Measurements from ENCODE around the gene HCFC1R1. TPM values are rescaled to one million over a fixed set of nuclear protein-coding genes. Genes with fewer than 3 reads are reported as not detected.

Gene HCFC1R1
- total RNA-seq, 1 experiment from 2014 or later, result 46.6 TPM

DNA sequence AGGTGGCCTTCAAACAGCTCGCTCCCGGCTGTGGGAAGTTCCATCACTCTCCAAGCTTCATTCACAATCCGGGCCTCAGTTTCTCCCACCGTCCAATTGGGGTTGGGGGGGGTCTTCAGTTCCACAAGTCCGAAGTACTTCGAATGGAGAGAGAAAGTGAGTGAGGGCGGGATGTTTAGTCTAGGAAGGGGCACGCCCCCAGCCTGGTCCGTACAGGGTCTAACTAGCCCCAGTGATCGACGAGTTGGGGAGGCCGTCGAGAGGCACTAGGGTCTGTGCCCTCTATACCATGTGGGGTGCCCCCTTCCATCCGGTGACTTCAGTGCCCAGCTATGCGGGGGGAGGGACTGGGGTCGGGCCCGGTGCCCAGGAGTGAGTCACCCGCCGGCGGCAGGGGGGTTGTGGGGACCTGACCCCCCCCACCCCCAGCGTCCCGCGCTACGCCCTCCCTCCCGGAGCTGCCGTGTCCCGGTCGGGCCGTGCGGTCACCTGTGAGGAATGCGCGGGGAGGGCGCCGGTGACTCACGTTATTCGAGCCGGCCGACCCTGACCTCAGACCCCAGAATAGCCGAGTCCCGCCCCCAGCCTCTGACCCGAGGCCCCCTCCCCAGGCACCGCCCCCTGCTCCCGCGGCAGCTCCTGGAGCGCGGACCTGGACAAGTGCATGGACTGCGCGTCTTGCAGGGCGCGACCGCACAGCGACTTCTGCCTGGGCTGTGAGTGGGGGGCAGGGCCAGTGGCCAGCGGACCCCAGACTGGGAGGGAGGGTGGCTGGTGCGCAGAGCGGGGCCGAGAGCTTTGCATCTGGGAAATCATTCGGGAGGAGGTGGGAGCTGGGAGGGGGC lies 2.9 kb downstream of the HCFC1R1 start:
- intact Hi-C loops (cut with micrococcal nuclease; ENCODE audit: unreplicated experiment), result no loop called here

DNA sequence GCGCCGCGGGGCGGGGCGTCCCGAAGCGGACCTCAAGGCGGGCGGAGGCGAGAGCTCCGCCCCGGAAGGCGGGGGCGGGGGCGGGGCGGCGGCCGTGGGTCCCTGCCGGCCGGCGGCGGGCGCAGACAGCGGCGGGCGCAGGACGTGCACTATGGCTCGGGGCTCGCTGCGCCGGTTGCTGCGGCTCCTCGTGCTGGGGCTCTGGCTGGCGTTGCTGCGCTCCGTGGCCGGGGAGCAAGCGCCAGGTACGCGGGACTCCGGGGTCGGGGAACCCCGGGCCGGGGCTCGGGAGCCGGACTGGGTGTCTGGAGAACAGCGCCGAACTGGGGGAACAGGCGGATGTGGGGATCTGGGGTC lies 3.5 kb downstream of the HCFC1R1 start, which contains the start of gene TNFRSF12A:
Gene TNFRSF12A (plus strand): TSS at position 122 of the 357 bp plus-strand sequence. CDS start 30 bp downstream, at position 152.
- CTCF ChIA-PET, result interaction anchor here (0.9 to 1.1 kb wide), 4 partner anchors 9 to 109 kb away, joined by 3 to 6 read pairs (median 4); no protein-coding TSS in a partner anchor
- intact Hi-C loops (cut with micrococcal nuclease; ENCODE audit: unreplicated experiment), result no loop called here
- Histone ChIP-seq H3K4me3 (ENCODE audit: low read depth, low read length, poor library complexity, severe bottlenecking) (peak within 1 kb of the TSS; percentile 63), H3K27ac (ENCODE audit: low read depth, low read length, poor library complexity, severe bottlenecking) (peak within 1 kb of the TSS; percentile 97), H3K36me3 (ENCODE audit: insufficient read depth, low read length, poor library complexity, severe bottlenecking) (no peaks in the 10 kb centered on the region), H3K4me1 (ENCODE audit: insufficient read depth, low read length, poor library complexity, severe bottlenecking) (peaks cover 29% of the 10 kb centered on the region), H3K9me3 (ENCODE audit: low read depth, low read length, poor library complexity, severe bottlenecking) (no peaks in the 10 kb centered on the region), H3K27me3 (replicated peaks; ENCODE audit: insufficient read depth, low read depth, low read length, poor library complexity) (no peaks in the 10 kb centered on the region)
- no peak for TF ChIP-seq EZH2 (IDR thresholded peaks at IDR 0.05; ENCODE audit: borderline replicate concordance, low read depth, low read length, poor library complexity, severe bottlenecking)
- TF ChIP-seq, protein P1, sequence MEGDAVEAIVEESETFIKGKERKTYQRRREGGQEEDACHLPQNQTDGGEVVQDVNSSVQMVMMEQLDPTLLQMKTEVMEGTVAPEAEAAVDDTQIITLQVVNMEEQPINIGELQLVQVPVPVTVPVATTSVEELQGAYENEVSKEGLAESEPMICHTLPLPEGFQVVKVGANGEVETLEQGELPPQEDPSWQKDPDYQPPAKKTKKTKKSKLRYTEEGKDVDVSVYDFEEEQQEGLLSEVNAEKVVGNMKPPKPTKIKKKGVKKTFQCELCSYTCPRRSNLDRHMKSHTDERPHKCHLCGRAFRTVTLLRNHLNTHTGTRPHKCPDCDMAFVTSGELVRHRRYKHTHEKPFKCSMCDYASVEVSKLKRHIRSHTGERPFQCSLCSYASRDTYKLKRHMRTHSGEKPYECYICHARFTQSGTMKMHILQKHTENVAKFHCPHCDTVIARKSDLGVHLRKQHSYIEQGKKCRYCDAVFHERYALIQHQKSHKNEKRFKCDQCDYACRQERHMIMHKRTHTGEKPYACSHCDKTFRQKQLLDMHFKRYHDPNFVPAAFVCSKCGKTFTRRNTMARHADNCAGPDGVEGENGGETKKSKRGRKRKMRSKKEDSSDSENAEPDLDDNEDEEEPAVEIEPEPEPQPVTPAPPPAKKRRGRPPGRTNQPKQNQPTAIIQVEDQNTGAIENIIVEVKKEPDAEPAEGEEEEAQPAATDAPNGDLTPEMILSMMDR (conservative IDR thresholded peaks at IDR 0.05; ENCODE audit: low read depth, low read length), result no peak
- POLR2A ChIA-PET (ENCODE audit: low non-redundant PET), result interaction anchor here (0.6 kb wide), 1 partner anchor 8 kb away, joined by 8 read pairs; no protein-coding TSS in a partner anchor
- BruUV-seq (replicated peaks), result no TSS peak
- peak; percentile 89 for DNase-seq (ENCODE audit: low spot score)

More for the DNA sequence above, 2.9 kb downstream of the HCFC1R1 start:
- Histone ChIP-seq H3K9me3 (ENCODE audit: low read depth, low read length, poor library complexity, severe bottlenecking) (no peaks in the 10 kb centered on the region), H3K4me1 (ENCODE audit: insufficient read depth, low read length, poor library complexity, severe bottlenecking) (peaks cover 29% of the 10 kb centered on the region), H3K36me3 (ENCODE audit: insufficient read depth, low read length, poor library complexity, severe bottlenecking) (no peaks in the 10 kb centered on the region), H3K27me3 (replicated peaks; ENCODE audit: insufficient read depth, low read depth, low read length, poor library complexity) (no peaks in the 10 kb centered on the region), H3K27ac (ENCODE audit: low read depth, low read length, poor library complexity, severe bottlenecking) (peak overlapping the region; percentile 97), H3K4me3 (ENCODE audit: low read depth, low read length, poor library complexity, severe bottlenecking) (peak overlapping the region; percentile 63)
- peak; percentile 54 for DNase-seq (ENCODE audit: low spot score)
- TF ChIP-seq, protein P1 (conservative IDR thresholded peaks at IDR 0.05; ENCODE audit: low read depth, low read length), result no peak
- TF ChIP-seq EZH2 (IDR thresholded peaks at IDR 0.05; ENCODE audit: borderline replicate concordance, low read depth, low read length, poor library complexity, severe bottlenecking), result no peak
- BruUV-seq (replicated peaks), result no TSS peak
- POLR2A ChIA-PET (ENCODE audit: low non-redundant PET), result no interaction called here
- CTCF ChIA-PET, result interaction anchor here (0.5 to 2.9 kb wide), 7 partner anchors 8 to 185 kb away, joined by 3 to 9 read pairs (median 4); no protein-coding TSS in a partner anchor

- peak overlapping the region; percentile 63 for H3K4me3 ChIP-seq (ENCODE audit: low read depth, low read length, poor library complexity, severe bottlenecking)
- no peak for TF ChIP-seq EZH2 (IDR thresholded peaks at IDR 0.05; ENCODE audit: borderline replicate concordance, low read depth, low read length, poor library complexity, severe bottlenecking)
- TF ChIP-seq, protein P1 (conservative IDR thresholded peaks at IDR 0.05; ENCODE audit: low read depth, low read length), result no peak
- H3K36me3 ChIP-seq (ENCODE audit: insufficient read depth, low read length, poor library complexity, severe bottlenecking), result no peaks in the 10 kb centered on the region
- no peaks in the 10 kb centered on the region for H3K27me3 ChIP-seq (replicated peaks; ENCODE audit: insufficient read depth, low read depth, low read length, poor library complexity)
- no peaks in the 10 kb centered on the region for H3K9me3 ChIP-seq (ENCODE audit: low read depth, low read length, poor library complexity, severe bottlenecking)
- intact Hi-C loops (cut with micrococcal nuclease; ENCODE audit: unreplicated experiment), result no loop called here
- ChIA-PET CTCF (interaction anchor here (0.9 to 1.1 kb wide), 4 partner anchors 9 to 110 kb away, joined by 3 to 6 read pairs (median 4); no protein-coding TSS in a partner anchor), POLR2A (ENCODE audit: low non-redundant PET) (interaction anchor here (0.6 kb wide), 1 partner anchor 7 kb away, joined by 8 read pairs; no protein-coding TSS in a partner anchor)
- BruUV-seq (replicated peaks), result no TSS peak
- no peak overlapping the region for H3K27ac ChIP-seq (ENCODE audit: low read depth, low read length, poor library complexity, severe bottlenecking)
- peaks cover 29% of the 10 kb centered on the region for H3K4me1 ChIP-seq (ENCODE audit: insufficient read depth, low read length, poor library complexity, severe bottlenecking)
- DNase-seq (ENCODE audit: low spot score), result no peak
These were observed 4.0 kb downstream of the HCFC1R1 start for GRCh38 chr16:3019594-3020246.

All from A673 (cell line).